A549 (cell line): Measurements from ENCODE around the gene C6orf132. TPM values are rescaled to one million over a fixed set of nuclear protein-coding genes. Genes with fewer than 3 reads are reported as not detected.

Source experiments
- ATAC-seq, 2 experiments: fragments of 200-7000 bp in 1 of 2; fragments of >200 bp in 1 of 2; cut with Nextera tagmentation in 1 of 2; cut with Tn5 transposase in 1 of 2; 3 replicates each; pipeline versions ENCODE4 v1.8.0 to v1.9.1; 2018 to 2020; ENCODE audit warnings: mild to moderate bottlenecking in 1 of 2, moderate library complexity in 1 of 2
- CTCF ChIA-PET: fragments of 300-600 bp; sonication (Branson Sonifier 250); formaldehyde crosslinking; extraction: SDS; loops from one replicate; lab custom pipeline; 2021; ENCODE audit warnings: antibody characterized with exemption, inconsistent platforms; lab: Yijun Ruan, JAX
- POLR2A ChIA-PET: fragments of 350-600 bp; formaldehyde crosslinking; extraction: SDS; loops from one replicate; lab custom pipeline; 2021; ENCODE audit warnings: antibody characterized with exemption, inconsistent platforms; lab: Yijun Ruan, JAX
- DNase-seq, 2 experiments: peaks; one replicate each; pipeline versions ENCODE4 v3.0.0 to v3.0.0-alpha.2; 2011 to 2016; ENCODE audit warnings: low read depth in 1 of 2, low spot score in 1 of 2
- FAIRE-seq: peaks from 2 replicates; lab custom pipeline; 2011; peaks lifted over from hg19 to GRCh38; lab: Jason Lieb, UNC
- H3K27ac ChIP-seq, 2 experiments: fragments of >200 bp; sonication (Bioruptor Twin); formaldehyde crosslinking; 3 replicates each; pipeline ENCODE4 v1.5.1; 2016 to 2017
- H3K4me1 ChIP-seq: fragments of >200 bp; sonication (Bioruptor Twin); formaldehyde crosslinking; 3 replicates; pipeline ENCODE4 v1.6.1; 2016
- H3K4me2 ChIP-seq: fragments of >200 bp; sonication (Bioruptor Twin); formaldehyde crosslinking; 3 replicates; pipeline ENCODE4 v1.6.1; 2016
- H3K4me3 ChIP-seq: fragments of >200 bp; sonication (Bioruptor Twin); formaldehyde crosslinking; 3 replicates; pipeline ENCODE4 v1.5.1; 2016
- H3K9me3 ChIP-seq: fragments of >200 bp; sonication (Bioruptor Twin); formaldehyde crosslinking; 3 replicates; pipeline ENCODE4 v1.6.1; 2016
- BCL3 ChIP-seq: fragments of >200 bp; sonication (Bioruptor Twin); formaldehyde crosslinking; IDR thresholded peaks from 3 replicates; pipeline ENCODE4 v1.6.1; 2016
- EHF ChIP-seq: fragments of 250-450 bp; sonication (Bioruptor Pico); IDR thresholded peaks from 2 replicates; pipeline ENCODE4 v1.5.0; 2020; ENCODE audit warnings: mild to moderate bottlenecking
- FOXS1 ChIP-seq: fragments of 250-450 bp; sonication (Bioruptor Pico); IDR thresholded peaks from 2 replicates; pipeline ENCODE4 v1.5.0; 2020; ENCODE audit warnings: mild to moderate bottlenecking, moderate library complexity
- GATA3 ChIP-seq: IDR thresholded peaks from 2 replicates; pipeline ENCODE4 v1.6.1; 2012; ENCODE audit warnings: borderline replicate concordance
- JUN ChIP-seq, 2 experiments: fragments of >200 bp; sonication (Bioruptor Twin); formaldehyde crosslinking; IDR thresholded peaks; 2 replicates in 1 of 2; 3 replicates in 1 of 2; pipeline ENCODE4 v1.6.1; 2016 to 2017
- KDM5A ChIP-seq: fragments of 200-600 bp; sonication (generic); IDR thresholded peaks from 2 replicates; pipeline ENCODE4 v1.6.1; 2016; ENCODE audit warnings: antibody characterized with exemption, mild to moderate bottlenecking
- MAFK ChIP-seq: fragments of 450-650 bp; IDR thresholded peaks from 2 replicates; pipeline ENCODE4 v1.6.1; 2014; ENCODE audit not compliant: partially characterized antibody
- NFE2L2 ChIP-seq: fragments of 150-350 bp; conservative IDR thresholded peaks from 2 replicates; pipeline ENCODE4 v1.6.1; 2014; ENCODE audit warnings: low read length
- PHF8 ChIP-seq: fragments of 200-600 bp; sonication (generic); IDR thresholded peaks from 2 replicates; pipeline ENCODE4 v1.6.1; 2016; ENCODE audit warnings: low read depth, mild to moderate bottlenecking, antibody characterized with exemption, moderate library complexity, borderline replicate concordance
- RAD21 ChIP-seq, 2 experiments: fragments of >200 bp in 1 of 2; sonication (Bioruptor Twin) in 1 of 2; formaldehyde crosslinking in 1 of 2; IDR thresholded peaks in 1 of 2; conservative IDR thresholded peaks in 1 of 2; 2 replicates in 1 of 2; 3 replicates in 1 of 2; pipeline ENCODE4 v1.6.1; 2012 to 2018; ENCODE audit warnings: inconsistent platforms in 1 of 2
- REST ChIP-seq: fragments of 200-600 bp; sonication (generic); IDR thresholded peaks from 2 replicates; pipeline ENCODE4 v1.6.1; 2016; ENCODE audit warnings: antibody characterized with exemption, mild to moderate bottlenecking, moderate library complexity
- SMC3 ChIP-seq: fragments of >200 bp; sonication (Bioruptor Twin); formaldehyde crosslinking; IDR thresholded peaks from 3 replicates; pipeline ENCODE4 v1.6.1; 2018; ENCODE audit warnings: inconsistent platforms
- TP53 ChIP-seq: fragments of 250-450 bp; sonication (Bioruptor Pico); IDR thresholded peaks from 2 replicates; pipeline ENCODE4 v1.5.0; 2021; ENCODE audit warnings: mild to moderate bottlenecking, moderate library complexity
- ZSCAN20 ChIP-seq: fragments of 250-450 bp; sonication (Bioruptor Pico); IDR thresholded peaks from 2 replicates; pipeline ENCODE4 v1.8.0; 2022; ENCODE audit warnings: mild to moderate bottlenecking, moderate library complexity
- WGBS: methylation state at CpG from one replicate; pipeline ENCODE4 v1.1.6; 2017; ENCODE audit errors: missing lambda C conversion rate; 5-methylcytosine and 5-hydroxymethylcytosine counted together
- polyA plus RNA-seq, 4 experiments: library from polyadenylated mRNA; depleted of rRNA in 3 of 4; stranded (reverse); fragments of >200 nt; fragmentation: RNase III in 1 of 4; extraction: RNeasy Plus Mini Kit Qiagen cat#74134 plus additional on column Dnase treatment in 1 of 4; gene quantifications; 2 replicates in 3 of 4; 3 replicates in 1 of 4; pipeline ENCODE4 v1.2.3, GENCODE V29; 2011 to 2017
- TF ChIP-seq, protein P1 (sequence below): fragments of 150-350 bp; IDR thresholded peaks from 2 replicates; pipeline ENCODE4 v1.6.1; 2014; ENCODE audit warnings: low read depth, mild to moderate bottlenecking, low read length
- TF ChIP-seq, protein P2 (sequence below): IDR thresholded peaks from 2 replicates; pipeline ENCODE4 v1.6.1; 2012
- TF ChIP-seq, protein P3 (sequence below): fragments of >200 bp; sonication (Bioruptor Twin); formaldehyde crosslinking; IDR thresholded peaks from 3 replicates; pipeline ENCODE4 v1.5.1; 2016

The C6orf132 gene
- polyA plus RNA-seq, 2 of the 4 experiments (the other 2 are of a cell fraction): 0.44 to 1.1 TPM

GRCh38 chr6:42083530-42083929 lies 58.9 kb downstream of the C6orf132 start (continued):
- TF ChIP-seq MAFK: no peak
- TF ChIP-seq REST: no peak
- no peak for TF ChIP-seq KDM5A
- TF ChIP-seq JUN (IDR thresholded peaks at IDR 0.05): no peak

DNA sequence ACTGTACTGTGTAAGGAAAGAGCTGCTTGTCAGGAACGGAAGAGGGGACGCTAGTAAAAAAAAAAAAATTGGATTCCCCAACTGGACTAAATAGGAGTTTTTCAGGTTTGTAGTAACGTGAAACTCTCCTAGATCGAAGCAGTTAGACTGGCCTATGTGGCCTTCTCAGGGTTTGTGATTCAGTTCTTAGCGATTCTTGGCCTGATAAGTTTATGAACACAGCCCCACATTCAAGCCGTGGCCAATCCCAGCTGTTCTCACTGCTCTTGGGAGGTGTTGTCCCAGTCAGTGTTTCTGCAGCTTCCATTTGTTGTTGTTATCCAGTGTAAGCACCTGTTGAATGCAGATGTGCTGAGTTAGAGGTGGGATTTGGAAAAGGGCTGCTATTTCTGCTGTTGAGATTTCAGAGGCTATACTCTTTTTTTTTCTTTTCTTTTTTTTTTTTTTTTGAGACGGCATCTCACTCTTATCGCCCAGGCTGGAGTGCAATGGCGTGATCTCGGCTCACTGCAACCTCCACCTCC lies 62.4 kb downstream of the C6orf132 start:
- Histone ChIP-seq H3K4me2 (no peak overlapping the region), H3K9me3 (no peaks in the 10 kb centered on the region), H3K4me3 (no peak overlapping the region), H3K27ac (no peak overlapping the region), H3K4me1 (no peaks in the 10 kb centered on the region)
- ChIA-PET CTCF (interaction anchor here (0.5 to 18.0 kb wide), 6 partner anchors 66 to 485 kb away, joined by 3 to 172 read pairs (median 4); partner anchors contain the start of gene GUCA1A), POLR2A (interaction anchor here (0.7 kb wide), 1 partner anchor 44 kb away, joined by 3 read pairs; no protein-coding TSS in a partner anchor)
- 89% methylated on average over 10 of the region's 10 CpGs for WGBS
- FAIRE-seq (no peak), DNase-seq (no peak), ATAC-seq (no peak)
- TF ChIP-seq PHF8 (no peak), GATA3 (no peak), SMC3 (no peak)

- no peak for DNase-seq
- Histone ChIP-seq H3K4me3 (no peak overlapping the region), H3K4me1 (no peaks in the 10 kb centered on the region), H3K4me2 (no peak overlapping the region), H3K27ac (no peak overlapping the region), H3K9me3 (no peaks in the 10 kb centered on the region)
- TF ChIP-seq NFE2L2: no peak
- TF ChIP-seq, protein P1, sequence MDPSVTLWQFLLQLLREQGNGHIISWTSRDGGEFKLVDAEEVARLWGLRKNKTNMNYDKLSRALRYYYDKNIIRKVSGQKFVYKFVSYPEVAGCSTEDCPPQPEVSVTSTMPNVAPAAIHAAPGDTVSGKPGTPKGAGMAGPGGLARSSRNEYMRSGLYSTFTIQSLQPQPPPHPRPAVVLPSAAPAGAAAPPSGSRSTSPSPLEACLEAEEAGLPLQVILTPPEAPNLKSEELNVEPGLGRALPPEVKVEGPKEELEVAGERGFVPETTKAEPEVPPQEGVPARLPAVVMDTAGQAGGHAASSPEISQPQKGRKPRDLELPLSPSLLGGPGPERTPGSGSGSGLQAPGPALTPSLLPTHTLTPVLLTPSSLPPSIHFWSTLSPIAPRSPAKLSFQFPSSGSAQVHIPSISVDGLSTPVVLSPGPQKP: no peak
- TF ChIP-seq, protein P2, sequence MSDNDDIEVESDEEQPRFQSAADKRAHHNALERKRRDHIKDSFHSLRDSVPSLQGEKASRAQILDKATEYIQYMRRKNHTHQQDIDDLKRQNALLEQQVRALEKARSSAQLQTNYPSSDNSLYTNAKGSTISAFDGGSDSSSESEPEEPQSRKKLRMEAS: no peak
- TF ChIP-seq RAD21 (conservative IDR thresholded peaks at IDR 0.05 in 1 of 2, IDR thresholded peaks at IDR 0.05 in 1 of 2): no peak
- TF ChIP-seq FOXS1: no peak
- POLR2A ChIA-PET: no interaction called here
- FAIRE-seq: no peak
- no peak for ATAC-seq
- CTCF ChIA-PET: interaction anchor here (0.7 to 18.0 kb wide), 5 partner anchors 9 to 469 kb away, joined by 3 to 172 read pairs (median 6); partner anchors contain the start of gene GUCA1A
- WGBS: 92% methylated on average over 5 of the region's 11 CpGs
Measured at GRCh38 chr6:42078386-42078785, 64.0 kb downstream of the C6orf132 start.

DNA sequence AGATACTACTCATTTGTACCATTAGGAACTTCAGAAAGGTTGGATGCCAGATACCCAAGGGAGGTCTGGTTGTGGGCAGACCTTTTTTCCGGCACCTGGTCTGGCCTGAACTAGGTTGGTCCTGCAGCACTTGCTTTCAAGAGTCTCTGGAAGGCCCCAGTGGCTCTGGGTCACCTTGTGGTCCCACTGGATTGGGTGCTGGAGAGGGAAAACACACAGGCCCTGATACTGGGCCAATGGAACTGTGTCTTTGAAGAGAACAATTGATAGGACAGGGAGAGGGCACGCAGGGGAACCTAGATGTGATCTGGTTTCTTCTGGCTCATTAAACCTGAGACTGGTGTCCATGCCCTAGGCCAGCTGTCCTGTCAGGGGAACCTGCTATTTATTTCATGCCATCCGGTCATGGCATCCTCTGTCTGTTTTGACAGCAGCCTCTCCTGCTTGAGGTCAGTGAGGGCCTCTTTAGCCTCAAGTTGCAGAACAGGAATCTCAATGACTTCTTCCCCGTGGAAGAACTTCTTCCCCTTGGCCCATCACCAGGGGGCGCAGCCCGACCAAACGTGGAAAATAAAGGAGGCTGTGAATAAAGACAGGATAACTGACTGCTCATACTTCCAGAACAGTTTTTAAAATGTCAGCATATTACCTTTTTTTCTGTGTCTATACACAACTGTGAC lies 67.1 kb downstream of the C6orf132 start:
- Histone ChIP-seq H3K4me3 (no peak overlapping the region), H3K9me3 (no peaks in the 10 kb centered on the region), H3K27ac (no peak overlapping the region), H3K4me1 (no peaks in the 10 kb centered on the region), H3K4me2 (no peak overlapping the region)
- POLR2A ChIA-PET: no interaction called here
- WGBS: 27% methylated on average over 7 of the region's 7 CpGs
- DNase-seq: peak; percentile 62 to 74
- TF ChIP-seq TP53 (CRISPR knock-in tag) (no peak), SMC3 (peak; percentile 95), BCL3 (no peak), MAFK (peak; percentile 67), ZSCAN20 (no peak), EHF (CRISPR knock-in tag) (no peak), RAD21 (conservative IDR thresholded peaks at IDR 0.05 in 1 of 2, IDR thresholded peaks at IDR 0.05 in 1 of 2) (peak; percentile 89 to 93)
- TF ChIP-seq, protein P3, sequence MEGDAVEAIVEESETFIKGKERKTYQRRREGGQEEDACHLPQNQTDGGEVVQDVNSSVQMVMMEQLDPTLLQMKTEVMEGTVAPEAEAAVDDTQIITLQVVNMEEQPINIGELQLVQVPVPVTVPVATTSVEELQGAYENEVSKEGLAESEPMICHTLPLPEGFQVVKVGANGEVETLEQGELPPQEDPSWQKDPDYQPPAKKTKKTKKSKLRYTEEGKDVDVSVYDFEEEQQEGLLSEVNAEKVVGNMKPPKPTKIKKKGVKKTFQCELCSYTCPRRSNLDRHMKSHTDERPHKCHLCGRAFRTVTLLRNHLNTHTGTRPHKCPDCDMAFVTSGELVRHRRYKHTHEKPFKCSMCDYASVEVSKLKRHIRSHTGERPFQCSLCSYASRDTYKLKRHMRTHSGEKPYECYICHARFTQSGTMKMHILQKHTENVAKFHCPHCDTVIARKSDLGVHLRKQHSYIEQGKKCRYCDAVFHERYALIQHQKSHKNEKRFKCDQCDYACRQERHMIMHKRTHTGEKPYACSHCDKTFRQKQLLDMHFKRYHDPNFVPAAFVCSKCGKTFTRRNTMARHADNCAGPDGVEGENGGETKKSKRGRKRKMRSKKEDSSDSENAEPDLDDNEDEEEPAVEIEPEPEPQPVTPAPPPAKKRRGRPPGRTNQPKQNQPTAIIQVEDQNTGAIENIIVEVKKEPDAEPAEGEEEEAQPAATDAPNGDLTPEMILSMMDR: peak; percentile 86
- TF ChIP-seq, all 56 proteins: peak for 4
- ATAC-seq: peak; percentile 84 to 88
- no peak for FAIRE-seq
- CTCF ChIA-PET: interaction anchor here (0.6 to 18.0 kb wide), 22 partner anchors 9 to 164 kb away, joined by 3 to 172 read pairs (median 4); partner anchors contain the start of genes GUCA1A and MRPS10
